Loucy (cell line): ENCODE data around the gene BCAS3.

ENCODE experiments used
- H2AFZ ChIP-seq: fragments of 200-600 bp; sonication (generic); 2 replicates; pipeline ENCODE4 v1.6.0; 2016; ENCODE audit warnings: antibody characterized with exemption, mild to moderate bottlenecking, low read length, moderate library complexity
- H3F3A ChIP-seq: fragments of 200-600 bp; 2 replicates; pipeline ENCODE4 v1.6.0; 2016; ENCODE audit warnings: antibody characterized with exemption, low read depth, mild to moderate bottlenecking
- H3K27me3 ChIP-seq: fragments of 200-600 bp; sonication (generic); 2 replicates; pipeline ENCODE4 v1.6.1; 2014; ENCODE audit warnings: low read length, mild to moderate bottlenecking; ENCODE audit not compliant: insufficient read depth, poor library complexity, severe bottlenecking
- H3K36me3 ChIP-seq: fragments of 200-600 bp; sonication (generic); 2 replicates; pipeline ENCODE4 v1.6.1; 2016; ENCODE audit warnings: low read length; ENCODE audit not compliant: insufficient read depth
- H3K4me1 ChIP-seq: fragments of 200-600 bp; sonication (generic); 2 replicates; pipeline ENCODE4 v1.5.1; 2014; ENCODE audit warnings: low read length, mild to moderate bottlenecking; ENCODE audit not compliant: insufficient read depth, poor library complexity, severe bottlenecking
- H3K4me2 ChIP-seq: fragments of 200-600 bp; sonication (generic); 2 replicates; pipeline ENCODE4 v1.6.0; 2014; ENCODE audit warnings: antibody characterized with exemption, low read length, low read depth, mild to moderate bottlenecking; ENCODE audit not compliant: poor library complexity, severe bottlenecking
- H3K4me3 ChIP-seq: fragments of 200-600 bp; sonication (generic); 2 replicates; pipeline ENCODE4 v1.5.1; 2014; ENCODE audit warnings: low read length, mild to moderate bottlenecking, mixed read lengths; ENCODE audit not compliant: poor library complexity, severe bottlenecking
- H3K79me2 ChIP-seq: fragments of 200-600 bp; sonication (generic); 2 replicates; pipeline ENCODE4 v1.6.1; 2014; ENCODE audit warnings: low read length; ENCODE audit not compliant: insufficient read depth
- H3K9ac ChIP-seq: fragments of 200-600 bp; sonication (generic); 2 replicates; pipeline ENCODE4 v1.6.0; 2014; ENCODE audit warnings: mild to moderate bottlenecking, low read depth, low read length, moderate library complexity; ENCODE audit not compliant: poor library complexity, severe bottlenecking
- H3K9me2 ChIP-seq: fragments of 200-600 bp; sonication (generic); replicated peaks from 2 replicates; pipeline ENCODE4 v1.6.1; 2016; ENCODE audit warnings: low read depth, low read length, mixed read lengths
- H3K9me3 ChIP-seq: fragments of 200-600 bp; sonication (generic); 2 replicates; pipeline ENCODE4 v1.6.1; 2014; ENCODE audit warnings: mild to moderate bottlenecking, antibody characterized with exemption, low read length, low read depth; ENCODE audit not compliant: insufficient read depth
- H4K20me1 ChIP-seq: fragments of 200-600 bp; sonication (generic); 2 replicates; pipeline ENCODE4 v1.6.0; 2014; ENCODE audit warnings: antibody characterized with exemption, low read length, mild to moderate bottlenecking; ENCODE audit not compliant: insufficient read depth, poor library complexity, severe bottlenecking
- CTCF ChIP-seq: fragments of 200-600 bp; sonication (generic); conservative IDR thresholded peaks from 2 replicates; pipeline ENCODE4 v1.5.1; 2014; ENCODE audit warnings: mild to moderate bottlenecking, antibody characterized with exemption, low read length
- EZH2phosphoT487 ChIP-seq: fragments of 200-600 bp; IDR thresholded peaks from 2 replicates; pipeline ENCODE4 v1.6.1; 2018; ENCODE audit warnings: antibody characterized with exemption, mild to moderate bottlenecking, moderate library complexity, borderline replicate concordance

BCAS3 gene

GRCh38 chr17:61322325-61323002 is 644.8 kb downstream of the BCAS3 start:
- TF ChIP-seq EZH2phosphoT487 (no peak), CTCF (no peak)
- no peaks in the 10 kb centered on the region for H3K9me3 ChIP-seq
- no peaks in the 10 kb centered on the region for H3K79me2 ChIP-seq
- H3K9ac ChIP-seq: no peak overlapping the region
- no peak overlapping the region for H2AFZ ChIP-seq
- peaks cover 11% of the 10 kb centered on the region for H3K4me1 ChIP-seq
- H4K20me1 ChIP-seq: no peaks in the 10 kb centered on the region
- H3K4me2 ChIP-seq: no peak overlapping the region
- no peaks in the 10 kb centered on the region for H3F3A ChIP-seq
- H3K4me3 ChIP-seq: no peak overlapping the region
- H3K27me3 ChIP-seq: no peaks in the 10 kb centered on the region
- no peaks in the 10 kb centered on the region for H3K9me2 ChIP-seq
- no peaks in the 10 kb centered on the region for H3K36me3 ChIP-seq

GRCh38 chr17:61323003-61323908 is 645.6 kb downstream of the BCAS3 start:
- Histone ChIP-seq H3K36me3 (no peaks in the 10 kb centered on the region), H3K9me3 (no peaks in the 10 kb centered on the region), H3K4me3 (no peak overlapping the region), H3K27me3 (no peaks in the 10 kb centered on the region), H3K9me2 (no peaks in the 10 kb centered on the region), H3K9ac (no peak overlapping the region), H3K4me1 (peaks cover 11% of the 10 kb centered on the region), H3K79me2 (no peaks in the 10 kb centered on the region), H3F3A (no peaks in the 10 kb centered on the region), H3K4me2 (no peak overlapping the region), H4K20me1 (no peaks in the 10 kb centered on the region), H2AFZ (no peak overlapping the region)
- no peak for TF ChIP-seq EZH2phosphoT487
- TF ChIP-seq CTCF: no peak

GRCh38 chr17:61323909-61324868 is 646.5 kb downstream of the BCAS3 start:
- H3K9me3 ChIP-seq: no peaks in the 10 kb centered on the region
- H3K36me3 ChIP-seq: no peaks in the 10 kb centered on the region
- H4K20me1 ChIP-seq: no peaks in the 10 kb centered on the region
- peaks cover 11% of the 10 kb centered on the region for H3K4me1 ChIP-seq
- TF ChIP-seq EZH2phosphoT487 (no peak), CTCF (no peak)
- no peaks in the 10 kb centered on the region for H3K27me3 ChIP-seq
- H3K4me3 ChIP-seq: no peak overlapping the region
- H2AFZ ChIP-seq: no peak overlapping the region
- H3K9ac ChIP-seq: no peak overlapping the region
- H3K4me2 ChIP-seq: no peak overlapping the region
- no peaks in the 10 kb centered on the region for H3K79me2 ChIP-seq
- H3K9me2 ChIP-seq: no peaks in the 10 kb centered on the region
- H3F3A ChIP-seq: no peaks in the 10 kb centered on the region
